ENCODE data around the gene SLN.

Gene SLN

DNA sequence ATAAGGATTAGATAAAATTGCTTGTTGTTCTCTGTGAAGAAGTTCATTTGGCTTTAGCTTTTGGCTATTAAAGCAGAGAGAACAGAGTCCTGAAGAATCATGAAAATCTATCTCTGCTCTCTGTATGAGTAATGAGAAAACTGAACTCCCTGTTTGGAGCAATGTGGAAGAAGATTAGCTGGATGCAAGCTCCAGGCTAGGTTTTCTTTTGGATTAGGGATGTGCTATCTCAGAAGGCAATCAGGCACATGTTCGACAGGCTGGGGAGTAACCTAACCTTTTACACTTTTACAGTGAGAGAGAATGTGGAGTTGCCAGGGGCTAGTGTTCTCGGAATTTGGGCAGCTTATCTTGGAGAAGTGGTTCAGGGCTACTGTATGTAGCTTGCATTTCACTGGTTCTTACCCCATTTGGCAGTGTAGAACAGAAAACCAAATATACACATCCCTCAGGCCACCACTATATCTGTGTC, 8.5 kb upstream of the SLN start:
- H3K4me3 ChIP-seq (ENCODE audit: low read depth, low read length) = no peak overlapping the region
- DNase-seq (ENCODE audit: low read depth) = no peak

- DNase-seq (ENCODE audit: low read depth) = no peak
Observed at GRCh38 chr11:107719557-107720302, 7.9 kb upstream of the SLN start.

DNA sequence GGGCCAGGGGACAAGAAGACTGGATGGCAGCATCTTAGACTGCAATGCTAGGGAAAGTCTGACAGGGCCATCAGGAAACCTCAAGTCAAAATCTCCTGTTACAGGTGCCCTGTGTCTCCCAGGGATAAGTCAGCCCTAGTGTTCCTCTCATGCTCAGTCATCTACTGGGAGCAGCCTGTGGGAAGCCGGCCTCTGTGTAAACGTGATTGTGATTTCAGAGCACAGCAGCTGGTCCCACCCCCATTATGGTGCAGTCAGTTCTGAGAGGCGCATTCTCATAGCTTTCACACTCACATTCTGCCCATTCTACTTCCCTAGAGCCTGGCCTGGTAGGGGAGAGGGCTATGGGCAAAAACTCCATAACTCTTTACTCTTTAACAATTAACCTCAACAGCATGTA, 7.2 kb upstream of the SLN start:
- no peak for DNase-seq (ENCODE audit: low read depth)
- H3K4me3 ChIP-seq (ENCODE audit: low read depth, low read length) = no peak overlapping the region

More at GRCh38 chr11:107719557-107720302, 7.9 kb upstream of the SLN start:
- no peak overlapping the region for H3K4me3 ChIP-seq (ENCODE audit: low read depth, low read length)

DNA sequence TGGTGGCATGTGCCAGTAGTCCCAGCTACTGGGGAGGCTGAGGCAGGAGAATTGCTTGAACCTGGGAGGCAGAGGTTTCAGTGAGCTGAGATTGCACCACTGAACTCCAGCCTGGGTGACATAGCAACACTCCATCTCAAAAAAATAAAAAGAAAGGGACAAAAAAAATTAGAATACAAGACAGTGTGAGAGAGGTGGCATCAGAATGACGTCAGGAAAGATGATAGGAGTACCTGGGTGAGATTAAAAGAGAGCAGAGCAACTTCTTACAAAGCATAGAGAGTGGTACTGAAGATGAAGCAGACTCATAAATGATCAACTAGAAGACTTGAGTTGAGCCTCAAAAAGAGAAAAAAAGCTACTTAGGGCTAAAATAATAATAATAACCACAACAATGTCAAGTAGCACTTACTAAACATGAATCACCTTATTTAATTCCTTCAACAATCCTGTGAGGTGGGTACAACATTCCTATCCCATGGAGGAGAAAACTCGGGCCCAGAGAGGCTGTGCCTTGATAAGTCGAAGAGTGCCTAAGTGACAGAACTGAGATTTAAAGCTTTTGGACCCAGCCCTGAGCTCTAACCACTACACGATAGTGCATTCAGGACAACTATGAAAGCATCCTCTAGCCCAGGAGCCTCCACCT, 5.2 kb upstream of the SLN start:
- H3K4me3 ChIP-seq (ENCODE audit: low read depth, low read length) = no peak overlapping the region
- no peak for DNase-seq (ENCODE audit: low read depth)

- no peak overlapping the region for H3K4me3 ChIP-seq (ENCODE audit: low read depth, low read length)
- no peak for DNase-seq (ENCODE audit: low read depth)
Observed at GRCh38 chr11:107713009-107713408, 1.2 kb upstream of the SLN start.

DNA sequence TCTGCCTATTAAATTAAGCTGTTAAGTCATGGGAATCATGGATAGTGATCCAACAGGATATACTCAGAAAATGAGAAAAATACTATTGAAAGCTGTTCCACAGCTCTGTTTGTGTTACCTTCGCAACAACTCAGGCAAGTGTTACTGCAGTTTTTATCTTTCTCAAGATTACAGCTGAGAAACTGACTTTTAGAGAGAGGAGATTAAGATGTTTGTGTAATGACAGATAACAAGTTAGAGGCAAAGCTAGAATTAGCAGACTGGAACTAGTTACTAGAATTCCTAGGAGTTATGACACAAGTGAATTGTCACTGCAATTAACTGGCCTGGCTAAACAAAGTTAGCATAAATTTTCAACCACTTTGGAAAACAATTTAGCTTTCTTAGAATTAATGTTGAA, 1.6 kb downstream of the SLN start:
- no peak overlapping the region for H3K4me3 ChIP-seq (ENCODE audit: low read depth, low read length)
- DNase-seq (ENCODE audit: low read depth) = no peak

GRCh38 chr11:107708792-107709191, 3.1 kb downstream of the SLN start:
- no peak for DNase-seq (ENCODE audit: low read depth)
- H3K4me3 ChIP-seq (ENCODE audit: low read depth, low read length) = no peak overlapping the region

GRCh38 chr11:107707807-107708206, 4.0 kb downstream of the SLN start:
- H3K4me3 ChIP-seq (ENCODE audit: low read depth, low read length) = no peak overlapping the region
- DNase-seq (ENCODE audit: low read depth) = no peak

DNA sequence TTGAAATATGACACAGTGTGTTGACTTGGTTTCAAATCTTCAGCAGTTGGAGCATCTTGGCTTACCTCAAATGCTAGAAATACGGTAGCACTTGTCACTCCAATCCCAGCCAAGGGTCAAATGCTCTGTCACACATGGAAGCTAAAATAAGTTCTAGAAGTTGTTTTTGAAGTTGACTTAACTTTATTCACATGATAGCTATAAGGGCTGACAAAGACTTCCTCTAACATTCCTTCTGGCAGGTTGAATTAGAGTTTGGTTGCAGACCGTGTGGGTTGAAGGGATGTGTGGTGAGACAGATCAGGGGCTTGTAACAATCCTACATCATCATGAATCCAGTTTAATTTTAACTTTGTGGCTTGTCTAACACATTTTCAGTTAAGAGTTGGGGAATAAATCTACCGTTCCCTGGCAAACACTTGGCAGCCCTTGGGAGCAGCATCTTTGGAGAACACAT, 4.6 kb downstream of the SLN start:
- DNase-seq (ENCODE audit: low read depth) = no peak
- no peak overlapping the region for H3K4me3 ChIP-seq (ENCODE audit: low read depth, low read length)

GRCh38 chr11:107706531-107706930, 5.3 kb downstream of the SLN start:
- H3K4me3 ChIP-seq (ENCODE audit: low read depth, low read length) = no peak overlapping the region
- DNase-seq (ENCODE audit: low read depth) = no peak

- peak; percentile 88 for DNase-seq (ENCODE audit: low read depth)
- no peak overlapping the region for H3K4me3 ChIP-seq (ENCODE audit: low read depth, low read length)
Observed at GRCh38 chr11:107705027-107705426, 6.8 kb downstream of the SLN start.

- H3K4me3 ChIP-seq (ENCODE audit: low read depth, low read length) = no peak overlapping the region
Observed at GRCh38 chr11:107704451-107704850, 7.4 kb downstream of the SLN start.

GRCh38 chr11:107702723-107703122, 9.1 kb downstream of the SLN start:
- no peak overlapping the region for H3K4me3 ChIP-seq (ENCODE audit: low read depth, low read length)
- no peak for DNase-seq (ENCODE audit: low read depth)

More at GRCh38 chr11:107704451-107704850, 7.4 kb downstream of the SLN start:
- DNase-seq (ENCODE audit: low read depth) = peak; percentile 45

GRCh38 chr11:107702109-107702660, 9.7 kb downstream of the SLN start:
- H3K4me3 ChIP-seq (ENCODE audit: low read depth, low read length) = no peak overlapping the region
- DNase-seq (ENCODE audit: low read depth) = no peak

GRCh38 chr11:107699371-107700285, 12.2 kb downstream of the SLN start:
- no peak overlapping the region for H3K4me3 ChIP-seq (ENCODE audit: low read depth, low read length)
- DNase-seq (ENCODE audit: low read depth) = no peak

- DNase-seq (ENCODE audit: low read depth) = no peak
- H3K4me3 ChIP-seq (ENCODE audit: low read depth, low read length) = no peak overlapping the region
Observed at GRCh38 chr11:107697291-107697690, 14.6 kb downstream of the SLN start.

DNA sequence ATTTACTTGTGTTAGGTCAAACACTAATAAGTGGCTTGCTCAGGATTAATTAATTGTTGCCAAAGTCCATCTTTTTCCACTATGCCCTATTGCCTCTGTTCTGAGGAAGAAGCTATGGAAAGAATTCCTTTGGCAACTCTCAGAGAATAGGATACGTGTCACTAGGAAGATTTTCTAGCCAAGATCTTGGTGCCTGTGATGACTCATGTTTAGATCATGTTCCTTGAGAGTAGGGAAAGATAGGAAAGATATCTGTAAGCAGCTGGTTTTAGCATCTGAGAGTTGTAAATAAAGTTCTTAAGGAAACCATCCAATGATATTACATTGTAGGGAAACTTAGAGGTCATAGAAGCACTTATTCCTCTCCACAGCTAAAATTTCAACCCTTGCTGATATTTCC, 15.7 kb downstream of the SLN start:
- peak; percentile 90 for DNase-seq (ENCODE audit: low read depth)
- H3K4me3 ChIP-seq (ENCODE audit: low read depth, low read length) = no peak overlapping the region

GRCh38 chr11:107695446-107695845, 16.4 kb downstream of the SLN start:
- no peak overlapping the region for H3K4me3 ChIP-seq (ENCODE audit: low read depth, low read length)
- DNase-seq (ENCODE audit: low read depth) = no peak

- no peak overlapping the region for H3K4me3 ChIP-seq (ENCODE audit: low read depth, low read length)
- DNase-seq (ENCODE audit: low read depth) = no peak
Observed at GRCh38 chr11:107691000-107691750, 20.7 kb downstream of the SLN start.

All from skeletal muscle cell (primary cell).